ENCODE results near the gene RFX5.
"Not testable (repeated sequence)": the region's sequence is repeated elsewhere in the genome, so short reads cannot be mapped to it uniquely, and the experiment has no call there.

RFX5 gene

DNA sequence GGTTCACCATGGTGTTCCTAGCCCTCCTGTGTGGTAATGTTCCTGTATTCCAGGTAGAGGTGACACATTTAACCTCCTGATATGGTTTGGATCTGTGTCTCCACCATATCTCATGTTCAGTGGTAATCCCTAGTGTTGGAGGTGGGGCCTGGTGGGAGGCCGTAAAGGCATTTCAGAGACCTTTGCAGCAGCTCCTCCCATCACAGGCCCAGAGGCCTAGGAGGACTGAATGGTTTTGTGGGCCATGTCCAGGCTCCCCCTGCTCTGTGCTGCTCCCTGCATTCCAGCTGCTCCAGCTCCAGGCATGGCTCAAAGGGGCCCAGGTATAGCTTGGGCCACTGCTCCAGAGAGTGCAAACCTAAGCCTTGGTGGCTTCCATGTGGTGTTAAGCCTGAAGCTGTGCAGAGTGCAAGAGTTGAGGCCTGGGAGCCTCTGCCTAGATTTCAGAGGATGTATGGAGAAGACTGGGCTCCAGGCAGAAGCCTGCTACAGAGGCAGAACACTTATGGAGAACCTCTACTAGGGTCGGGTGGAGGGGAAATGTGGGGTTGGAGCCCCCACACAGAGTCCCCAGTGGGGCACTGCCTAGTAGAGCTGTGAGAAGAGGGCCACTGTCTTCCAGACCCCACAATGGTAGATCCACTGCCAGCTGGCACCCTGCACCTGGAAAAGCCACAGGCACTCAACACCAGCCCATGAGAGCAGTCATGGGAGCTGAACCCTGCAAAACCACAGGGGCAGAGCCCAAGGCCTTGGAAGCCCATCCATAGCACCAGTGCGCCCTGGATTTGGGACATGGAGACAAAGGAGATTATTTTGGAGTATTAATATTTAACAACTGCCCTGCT, 15.5 kb upstream of the RFX5 start:
- no peak for DNase-seq (ENCODE audit: low read depth in 2 of 2)

DNA sequence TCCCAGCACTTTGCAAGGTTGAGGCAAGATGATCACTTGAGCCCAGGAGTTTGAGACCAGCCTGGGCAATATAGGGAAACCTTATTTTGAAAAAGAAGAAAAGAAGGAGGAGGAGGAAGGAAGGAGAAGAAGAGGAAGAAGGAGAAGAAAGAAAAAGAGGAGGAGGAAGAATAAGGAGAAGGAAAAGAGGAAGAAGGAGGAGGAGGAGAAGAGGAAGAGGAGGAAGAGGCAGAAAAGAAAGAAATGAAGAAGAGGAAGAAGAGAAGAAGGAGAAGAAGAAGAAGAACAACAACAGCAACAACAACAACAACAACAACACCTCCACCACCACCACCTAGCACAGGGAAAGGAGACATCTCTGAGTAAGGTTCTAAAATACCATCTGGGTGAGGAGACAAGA, 14.8 kb upstream of the RFX5 start:
- DNase-seq (ENCODE audit: low read depth in 2 of 2): no peak

DNA sequence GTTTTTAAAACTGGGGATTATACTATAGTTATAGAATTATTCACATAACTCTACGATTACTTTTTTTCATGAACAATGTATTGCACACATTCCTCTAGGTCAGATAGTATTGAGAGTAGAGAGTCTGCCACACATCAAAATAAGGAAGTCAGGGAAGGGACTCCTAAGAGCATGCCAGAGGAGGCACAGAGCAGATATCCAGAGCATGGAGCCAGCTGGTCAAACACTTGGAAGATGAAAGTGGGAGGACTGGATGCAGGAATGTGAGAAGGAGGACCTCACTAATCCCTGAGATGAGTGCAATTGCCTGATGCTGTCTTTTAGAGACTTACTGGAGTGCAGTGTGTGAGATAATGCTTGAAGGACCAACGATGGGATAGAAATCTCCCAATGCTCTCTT, 9.6 kb upstream of the RFX5 start:
- no peak for DNase-seq (ENCODE audit: low read depth in 2 of 2)

DNA sequence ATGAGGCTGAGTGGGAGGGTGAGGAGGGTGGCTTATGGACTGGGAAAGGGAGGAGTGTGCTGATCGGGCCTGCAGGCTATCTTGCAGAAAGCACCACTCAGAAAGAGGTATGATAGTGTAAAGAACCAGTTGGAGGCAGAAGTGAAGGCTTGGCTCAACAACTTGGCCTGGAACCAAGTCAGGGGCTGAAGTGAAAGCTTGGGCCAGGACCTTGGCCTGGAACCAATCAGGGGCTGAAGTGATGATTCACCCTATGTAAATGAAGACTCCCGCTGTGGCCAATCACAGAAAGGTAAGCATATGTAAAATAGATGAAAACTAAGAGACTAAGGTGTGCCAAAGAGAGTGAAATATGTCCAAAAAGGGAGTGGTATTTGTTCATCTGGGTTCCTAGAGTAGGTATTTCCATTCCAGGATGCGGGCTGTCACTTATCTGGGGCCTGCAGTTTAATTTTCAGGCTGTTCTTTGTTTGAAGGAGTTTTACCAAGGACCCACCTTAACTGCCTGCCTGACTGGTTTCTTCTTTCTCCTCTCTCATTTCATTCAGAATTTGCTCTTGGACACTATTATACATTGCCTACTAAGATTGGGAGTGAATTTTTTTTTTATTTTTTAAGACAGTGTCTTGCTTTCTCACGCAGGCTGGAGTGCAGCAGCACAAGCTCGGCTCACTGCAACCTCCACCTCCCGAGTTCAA, 5.1 kb upstream of the RFX5 start:
- no peak for DNase-seq (ENCODE audit: low read depth in 2 of 2)

DNA sequence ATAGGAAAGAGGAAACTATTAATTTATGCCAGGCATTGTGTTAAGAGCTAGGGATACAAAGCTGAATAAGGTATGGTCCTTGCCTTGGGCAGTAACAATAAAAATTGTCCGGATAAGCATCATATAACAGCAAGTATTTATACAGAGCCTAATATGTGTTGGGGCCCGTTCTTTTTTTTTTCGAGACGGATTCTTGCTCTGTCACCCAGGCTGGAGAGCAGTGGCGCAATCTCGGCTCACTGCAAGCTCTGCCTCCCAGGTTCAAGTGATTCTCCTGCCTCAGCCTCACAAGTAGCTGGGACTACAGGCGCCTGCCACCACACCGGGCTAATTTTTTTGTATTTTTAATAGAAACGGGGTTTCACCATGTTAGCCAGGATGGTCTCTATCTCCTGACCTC, 3.3 kb upstream of the RFX5 start:
- not testable (repeated sequence) for DNase-seq (ENCODE audit: low read depth in 2 of 2)

DNA sequence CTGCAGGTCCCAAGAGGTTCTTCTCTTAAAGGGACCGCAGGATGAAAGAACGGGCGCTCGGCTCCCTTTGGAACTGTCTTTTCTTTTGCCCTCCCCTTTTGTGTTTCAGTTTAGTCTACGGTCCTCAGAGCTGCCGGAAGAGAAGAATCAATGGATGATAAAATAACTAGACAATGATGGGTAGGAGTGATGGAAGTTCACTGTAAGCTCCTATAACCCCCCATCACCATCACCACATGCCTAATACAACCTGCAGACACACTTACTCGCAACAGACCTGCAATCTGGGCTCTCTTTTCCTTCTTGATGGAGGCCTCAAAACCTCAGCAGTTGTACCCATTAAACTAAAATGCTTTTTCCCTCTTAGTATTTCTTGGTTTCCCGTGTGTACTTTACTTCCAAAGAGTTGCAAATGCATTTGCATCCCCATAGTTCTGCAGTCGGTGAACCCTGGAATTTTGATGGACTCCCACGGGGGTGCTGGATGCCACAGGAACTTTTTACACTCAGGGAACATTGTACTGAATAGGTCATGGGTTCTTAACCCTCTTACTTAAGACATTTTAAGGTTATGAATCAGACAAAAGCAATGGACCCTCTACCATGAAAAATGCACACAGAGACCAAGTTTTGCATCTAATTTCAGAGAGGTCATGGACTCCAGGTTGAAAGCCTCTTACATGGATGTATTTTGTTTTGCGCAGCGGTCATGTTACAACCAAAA, 633 bp upstream of the RFX5 start:
- DNase-seq (ENCODE audit: low read depth in 2 of 2): no peak

DNA sequence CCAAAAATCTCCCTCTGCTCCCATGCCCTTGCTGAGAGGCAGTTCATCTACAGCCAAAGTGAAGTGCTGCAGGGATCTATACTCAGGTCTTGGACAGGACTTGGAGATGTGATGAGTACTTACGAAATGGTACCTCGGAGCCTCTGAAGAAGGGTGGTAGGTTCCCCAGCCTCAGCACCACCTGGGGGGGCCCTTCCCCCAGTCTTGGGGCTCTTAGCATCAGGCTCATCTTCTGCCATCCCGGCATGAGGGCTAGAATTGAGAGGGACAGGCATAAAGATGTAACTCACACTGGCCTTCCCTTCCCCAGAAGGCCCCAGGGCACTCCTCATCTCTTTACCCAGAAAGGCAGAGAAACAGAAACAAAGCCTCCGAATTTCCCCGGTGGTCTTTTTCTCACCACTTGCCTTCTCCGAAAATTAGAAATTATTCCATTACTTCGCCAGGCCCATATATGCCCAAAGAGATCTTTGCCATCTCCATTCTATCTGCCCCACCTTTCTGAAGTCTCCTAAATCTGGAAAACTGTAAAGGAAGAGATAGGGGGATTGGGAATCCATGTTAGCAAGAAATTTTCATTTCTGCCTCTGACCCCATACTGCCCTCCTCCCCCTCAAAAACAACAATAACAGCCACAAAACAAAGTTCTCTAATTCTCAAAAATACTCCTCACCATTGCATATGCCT, 827 bp downstream of the RFX5 start:
- DNase-seq (ENCODE audit: low read depth in 2 of 2): no peak

DNA sequence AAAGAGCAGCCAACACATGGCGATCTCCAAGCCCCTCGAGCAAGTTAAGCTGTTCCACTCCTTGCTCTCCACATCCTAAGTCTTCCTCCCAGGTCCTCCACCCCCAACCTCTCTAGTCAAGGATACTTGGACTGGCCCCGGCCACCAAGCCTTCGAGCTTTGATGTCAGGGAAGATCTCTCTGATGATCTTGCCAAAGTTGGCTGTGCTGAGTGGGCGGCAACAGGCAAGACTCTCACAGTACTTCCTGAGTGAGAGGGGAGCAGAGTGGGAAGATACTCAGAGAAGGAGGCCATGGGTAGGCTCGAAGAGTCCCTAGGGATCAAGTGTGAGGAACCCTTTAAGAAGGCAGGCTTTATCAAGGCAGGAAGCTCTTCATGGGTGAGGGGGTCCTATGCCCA, 2.8 kb downstream of the RFX5 start:
- no peak for DNase-seq (ENCODE audit: low read depth in 2 of 2)

DNA sequence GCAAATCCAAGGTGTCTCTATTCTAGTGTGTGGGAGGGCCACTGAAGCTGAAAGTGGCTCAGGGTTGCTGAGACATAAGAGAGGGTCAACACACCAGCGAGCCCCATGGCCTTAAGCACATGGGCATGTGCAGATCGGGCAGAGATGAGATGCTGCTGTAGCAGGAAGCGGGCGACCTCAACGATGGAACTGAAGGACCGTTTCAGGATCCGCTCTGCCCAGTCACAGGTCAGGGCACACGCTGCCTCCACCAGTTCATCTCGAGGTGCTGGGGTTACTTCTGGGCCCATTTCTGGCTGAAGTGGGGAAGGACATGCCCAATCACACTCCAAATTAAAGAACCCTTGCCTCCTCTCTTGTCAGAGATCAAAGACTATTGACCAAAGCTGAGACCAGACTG, 3.5 kb downstream of the RFX5 start:
- no peak for DNase-seq (ENCODE audit: low read depth in 2 of 2)

DNA sequence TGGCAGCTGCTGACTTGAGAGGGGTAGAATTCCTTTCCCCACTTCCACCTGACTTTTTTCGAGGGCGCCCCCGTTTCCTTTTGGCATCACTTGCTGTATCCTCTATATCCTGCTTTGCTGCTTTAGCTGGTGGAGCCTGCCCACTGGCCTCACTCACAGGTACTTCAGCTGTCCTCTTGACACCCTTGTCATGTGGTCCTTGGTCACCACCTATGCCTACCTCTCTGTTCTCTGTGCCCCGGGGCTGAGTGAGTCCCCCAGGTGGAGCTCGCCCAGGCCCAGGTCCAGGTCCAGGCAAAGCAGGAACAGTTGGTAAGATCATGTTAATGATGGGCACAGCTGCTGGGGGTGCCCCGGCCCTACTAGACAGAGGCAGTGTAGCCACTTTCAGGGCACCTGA, 4.5 kb downstream of the RFX5 start:
- DNase-seq (ENCODE audit: low read depth in 2 of 2): no peak

DNA sequence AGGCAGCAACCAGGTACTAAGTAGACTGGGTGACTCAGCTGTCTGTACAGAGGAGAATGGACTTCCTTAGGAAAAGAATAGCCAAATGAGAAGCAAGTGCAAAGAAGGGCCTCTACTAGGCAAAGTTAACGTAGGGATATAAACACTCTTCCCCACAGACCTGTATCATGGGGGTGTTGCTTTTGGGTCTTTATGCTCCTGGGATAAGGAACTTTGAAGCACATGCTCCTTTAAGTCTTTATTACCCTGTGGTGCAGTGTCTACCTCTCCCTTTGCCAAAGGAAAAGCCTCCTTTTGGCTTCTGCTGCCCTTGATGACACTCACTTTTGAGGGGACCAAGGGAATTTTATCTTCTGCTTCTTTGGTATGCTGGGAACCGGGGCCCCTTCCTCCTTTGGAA, 5.0 kb downstream of the RFX5 start:
- no peak for DNase-seq (ENCODE audit: low read depth in 2 of 2)

DNA sequence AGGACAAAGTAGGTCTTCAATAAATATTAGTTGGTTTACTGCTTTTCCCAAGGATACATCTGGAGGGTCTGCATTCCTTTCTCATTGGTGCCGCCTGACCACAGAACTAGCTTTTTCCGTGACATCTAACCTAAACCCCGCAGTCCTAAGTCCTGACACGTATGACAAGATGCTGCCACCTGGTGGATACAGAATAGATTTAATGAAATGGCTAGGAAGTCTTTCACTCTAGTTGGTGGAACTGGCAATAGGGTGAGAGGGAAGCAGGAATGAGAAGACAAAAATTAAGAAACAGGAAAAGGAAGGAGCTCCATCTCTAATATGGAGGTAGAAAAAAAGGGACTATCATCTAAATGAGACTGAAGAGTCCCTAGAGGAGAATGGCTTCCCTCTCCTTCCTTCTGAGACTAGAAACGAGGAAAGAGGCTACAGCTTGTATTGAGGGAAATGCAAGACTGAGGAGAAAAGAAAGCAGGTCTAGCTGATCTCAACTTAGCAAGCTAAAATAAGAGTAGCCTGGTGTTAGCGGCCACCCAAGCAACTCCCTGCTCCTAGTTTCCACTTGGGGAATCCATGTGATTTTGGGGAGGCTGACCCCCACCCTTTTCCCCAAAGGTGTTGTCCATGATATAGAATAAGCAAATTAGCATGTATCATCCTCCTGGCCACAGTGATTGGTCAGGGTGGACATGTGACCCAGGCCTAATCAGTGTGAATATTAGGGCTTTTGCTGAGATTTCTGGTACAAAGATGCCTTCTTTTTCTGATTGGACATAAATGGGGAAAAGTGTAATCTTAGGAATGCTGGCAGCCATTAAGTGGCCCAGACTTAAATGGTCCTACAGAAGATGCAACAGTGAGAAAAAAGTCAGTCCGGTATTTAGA, 5.9 kb downstream of the RFX5 start:
- DNase-seq (ENCODE audit: low read depth in 2 of 2): peak; percentile 49 to 56

DNA sequence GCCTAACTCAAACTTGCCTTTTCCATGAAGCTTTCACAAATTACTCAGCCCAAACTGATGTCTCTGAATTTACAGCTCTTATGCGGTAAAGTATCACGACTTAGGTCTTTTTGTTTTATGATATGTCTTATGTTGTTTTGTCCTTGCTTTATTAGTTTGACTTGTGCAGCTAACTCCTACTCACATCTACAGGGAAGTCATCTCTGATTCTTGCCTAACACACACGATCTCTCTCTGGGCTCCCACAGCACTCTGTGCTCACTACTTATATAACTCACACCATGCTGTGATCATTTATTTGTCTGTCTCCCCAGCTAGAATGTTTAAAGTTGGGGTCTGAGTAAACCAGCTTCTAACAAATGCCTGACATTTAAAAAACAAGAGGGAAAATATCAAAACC, 10.5 kb downstream of the RFX5 start:
- DNase-seq (ENCODE audit: low read depth in 2 of 2): no peak

DNA sequence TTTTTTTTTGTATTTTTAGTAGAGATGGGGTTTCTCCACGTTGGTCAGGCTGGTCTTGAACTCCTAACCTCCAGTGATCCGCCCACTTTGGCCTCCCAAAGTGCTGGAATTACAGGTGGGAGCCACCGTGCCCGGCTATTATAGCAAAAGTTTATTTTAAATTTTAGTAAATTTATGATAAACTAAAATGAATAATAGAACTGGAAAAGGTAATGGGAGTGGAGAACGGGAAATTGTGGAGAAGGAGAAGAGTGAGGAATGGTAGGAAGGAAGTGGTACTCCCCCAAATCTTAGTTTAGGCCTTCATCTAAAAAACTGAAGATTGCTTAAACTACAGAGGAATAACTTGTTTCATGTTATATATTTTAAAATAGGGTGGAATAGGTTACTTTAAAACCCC, 12.2 kb downstream of the RFX5 start:
- no peak for DNase-seq (ENCODE audit: low read depth in 2 of 2)

DNA sequence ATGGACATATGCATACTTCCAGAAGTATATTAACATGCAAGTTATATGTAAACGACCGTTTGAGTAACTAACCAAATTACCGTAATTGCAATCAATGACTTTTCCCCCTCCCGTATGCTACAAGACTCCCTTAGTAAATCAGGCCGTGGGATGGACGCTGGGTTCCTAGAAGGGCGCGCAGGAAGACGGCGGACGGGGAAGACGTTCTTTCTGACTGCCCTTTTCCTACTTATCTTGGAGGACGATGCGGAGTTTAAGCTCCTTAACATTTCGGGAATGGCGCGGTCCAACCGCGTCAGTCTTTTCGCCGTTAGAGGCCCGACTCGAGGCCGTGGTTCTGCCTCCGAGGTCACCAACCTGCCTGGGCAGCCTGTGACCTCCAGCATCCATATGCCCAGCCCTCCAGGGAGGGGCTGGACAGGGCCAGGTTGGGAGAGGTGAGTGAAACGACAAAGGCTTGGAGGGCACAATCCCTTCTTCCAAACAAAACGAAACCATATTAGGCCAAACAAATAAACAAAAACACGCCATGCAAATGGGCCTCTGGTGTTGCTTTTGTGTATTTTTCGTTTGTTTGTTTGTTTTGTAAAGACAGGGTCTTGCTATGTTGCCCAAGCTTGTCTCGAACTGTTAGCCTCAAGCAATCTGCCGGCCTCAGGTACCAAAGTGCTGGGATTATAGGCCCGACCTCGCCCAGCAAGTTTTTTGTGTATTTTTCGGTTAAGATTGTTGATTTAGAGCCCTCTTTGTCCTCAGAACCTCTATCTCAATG, 19.0 kb downstream of the RFX5 start:
- no peak for DNase-seq (ENCODE audit: low read depth in 2 of 2)

DNA sequence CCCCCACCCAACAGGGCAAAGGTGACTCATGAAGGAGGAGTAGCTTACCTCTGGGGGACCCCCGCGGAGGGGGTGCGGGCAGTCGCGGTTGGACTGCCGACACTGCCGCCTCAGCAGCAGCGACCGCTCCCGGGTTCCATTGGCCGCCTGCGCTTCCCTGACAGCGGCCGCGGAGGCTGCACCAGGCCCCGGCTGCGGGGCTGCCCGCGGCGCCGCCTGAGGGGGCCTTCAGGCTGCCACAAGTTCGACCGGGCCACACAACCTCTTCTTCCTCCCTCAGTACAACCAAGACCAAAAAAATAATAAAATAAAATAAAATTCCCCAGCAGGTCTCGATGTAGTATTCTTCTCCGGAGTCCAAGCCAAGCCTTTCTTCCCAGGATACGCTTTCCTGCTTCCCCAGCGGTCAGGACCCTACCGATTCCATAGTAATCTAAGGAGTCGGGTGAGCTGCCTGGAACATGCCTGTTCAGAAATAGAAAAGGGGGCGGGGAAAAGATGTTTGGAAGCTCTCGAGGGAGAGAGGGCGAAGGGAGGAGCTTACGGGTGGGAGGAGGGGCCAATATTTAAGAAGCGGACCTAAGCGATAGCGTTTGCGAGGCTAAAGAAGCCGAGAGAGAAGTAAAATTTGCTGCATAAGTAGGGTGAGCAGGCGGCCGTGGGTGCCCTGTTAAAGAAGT, 19.7 kb downstream of the RFX5 start, which contains the start of gene PI4KB:
TSS of gene PI4KB (minus strand) at position 194 of the 680 bp plus-strand sequence. CDS start 10,935 bp downstream, outside the sequence.
- DNase-seq (ENCODE audit: low read depth in 2 of 2): peak; percentile 96 to 97

DNA sequence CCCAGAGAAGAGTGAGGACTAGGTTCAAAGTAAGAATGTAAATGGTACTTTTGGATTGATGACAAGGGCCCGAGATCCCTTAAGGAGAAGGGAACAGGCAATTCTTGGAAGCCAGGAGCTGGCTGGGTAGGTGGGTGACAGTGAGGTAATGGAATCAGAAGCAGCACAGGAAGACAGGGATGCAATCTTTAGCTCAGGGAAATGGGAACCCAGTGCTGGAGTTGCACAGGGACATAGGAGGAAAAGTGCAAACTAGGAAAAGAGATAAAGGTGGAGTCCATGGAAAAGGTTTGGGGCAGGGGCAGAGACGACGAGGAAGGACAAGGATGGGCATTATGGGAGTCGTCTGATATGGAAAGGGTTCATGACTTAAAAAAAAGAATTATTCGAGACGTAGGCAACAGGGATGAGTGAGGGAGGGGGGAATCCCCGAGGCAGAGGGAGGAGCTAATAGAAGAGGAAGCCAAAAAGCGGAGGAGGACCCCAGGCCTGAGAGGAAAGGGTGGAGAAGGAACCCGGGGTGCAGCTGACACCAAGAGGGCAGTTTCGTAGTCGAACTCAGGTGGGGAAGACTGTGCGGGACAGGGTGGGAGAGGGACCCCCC, 20.3 kb downstream of the RFX5 start:
- DNase-seq (ENCODE audit: low read depth in 2 of 2): no peak

DNA sequence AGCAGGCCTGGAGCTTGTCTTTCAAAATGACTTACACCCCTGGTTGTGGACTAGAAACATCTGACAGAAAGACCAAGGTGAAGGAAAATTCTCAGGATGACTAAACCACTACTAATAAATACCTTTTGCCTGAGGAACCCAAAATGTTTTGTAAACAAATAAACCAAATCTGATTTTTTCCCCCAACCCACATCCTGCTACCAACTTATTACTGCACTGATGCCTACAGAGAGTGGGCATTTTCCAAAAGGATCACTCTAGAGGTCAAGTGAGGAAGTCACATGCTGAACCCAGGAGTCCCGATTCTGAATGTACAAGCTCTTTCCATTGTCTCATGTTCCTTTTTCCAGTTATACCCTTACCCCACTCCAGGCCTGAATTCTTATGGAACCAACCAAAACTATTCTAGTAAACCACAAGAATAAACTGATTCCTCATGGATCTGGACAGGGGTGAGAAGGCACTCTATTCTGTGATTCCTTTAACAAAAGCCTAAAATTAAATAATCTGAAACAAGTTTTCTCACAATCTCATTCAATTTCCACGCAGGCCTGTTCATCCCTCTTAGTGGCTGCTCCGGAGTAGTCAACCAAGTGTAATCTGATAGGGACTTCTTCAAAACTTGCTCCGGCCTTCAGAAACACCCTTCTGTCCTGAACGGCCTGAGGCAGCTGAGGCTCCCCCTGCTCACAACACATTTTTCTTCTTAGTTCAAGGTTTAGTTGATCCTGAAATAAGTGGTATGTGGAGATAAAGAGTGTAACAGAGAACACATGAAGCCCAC, 21.2 kb downstream of the RFX5 start:
- DNase-seq (ENCODE audit: low read depth in 2 of 2): no peak
